GM18498 (cell line): ENCODE measurements around the gene DEFB124.
"Not testable (repeated sequence)": the region's sequence is repeated elsewhere in the genome, so short reads cannot be mapped to it uniquely, and the experiment has no call there.

Experiments
- ATAC-seq: cut with Tn5 transposase; IDR thresholded peaks from one replicate; pipeline ENCODE4 v1.9.1; 2021; ENCODE audit warnings: mild to moderate bottlenecking, moderate library complexity; ENCODE audit not compliant: unreplicated experiment

DEFB124 gene

GRCh38 chr20:31474758-31475427 is at the start of gene DEFB124, which contains the start of gene REM1:
DEFB124 (minus strand) TSS chr20:31475127; CDS start chr20:31473013, 2,114 bp downstream.
REM1 (plus strand) TSS chr20:31475288; CDS start chr20:31476446, 1,158 bp downstream.
- no peak for ATAC-seq

GRCh38 chr20:31523361-31524283 is 48.7 kb upstream of the DEFB124 start:
- ATAC-seq: no peak

- ATAC-seq: no peak
Measured at GRCh38 chr20:31522731-31523130, 47.8 kb upstream of the DEFB124 start.

- not testable (repeated sequence) for ATAC-seq
Measured at GRCh38 chr20:31521267-31521666, 46.3 kb upstream of the DEFB124 start.

GRCh38 chr20:31517373-31517772 is 42.4 kb upstream of the DEFB124 start:
- ATAC-seq: no peak

GRCh38 chr20:31516651-31517050 is 41.7 kb upstream of the DEFB124 start:
- ATAC-seq: no peak

GRCh38 chr20:31516166-31516565 is 41.2 kb upstream of the DEFB124 start:
- ATAC-seq: no peak

- ATAC-seq: no peak
Measured at GRCh38 chr20:31515775-31516107, 40.8 kb upstream of the DEFB124 start.

GRCh38 chr20:31515072-31515774 is 40.3 kb upstream of the DEFB124 start:
- no peak for ATAC-seq

GRCh38 chr20:31514154-31515071 is 39.5 kb upstream of the DEFB124 start, which contains the start of gene HM13:
HM13 (plus strand) TSS chr20:31514442; CDS start chr20:31514552, 110 bp downstream.
- peak; percentile 89 for ATAC-seq

- ATAC-seq: no peak
Measured at GRCh38 chr20:31508517-31509244, 33.8 kb upstream of the DEFB124 start.

- ATAC-seq: no peak
Measured at GRCh38 chr20:31505903-31506302, 31.0 kb upstream of the DEFB124 start.

GRCh38 chr20:31502884-31503673 is 28.2 kb upstream of the DEFB124 start:
- peak; percentile 95 for ATAC-seq

GRCh38 chr20:31500527-31500926 is 25.6 kb upstream of the DEFB124 start:
- no peak for ATAC-seq

- no peak for ATAC-seq
Measured at GRCh38 chr20:31497838-31498540, 23.1 kb upstream of the DEFB124 start.

GRCh38 chr20:31496761-31497295 is 21.9 kb upstream of the DEFB124 start:
- no peak for ATAC-seq

- ATAC-seq: no peak
Measured at GRCh38 chr20:31494131-31494530, 19.2 kb upstream of the DEFB124 start.

- ATAC-seq: no peak
Measured at GRCh38 chr20:31490752-31491151, 15.8 kb upstream of the DEFB124 start.
